ENCODE data around the gene EWSR1.

DNA sequence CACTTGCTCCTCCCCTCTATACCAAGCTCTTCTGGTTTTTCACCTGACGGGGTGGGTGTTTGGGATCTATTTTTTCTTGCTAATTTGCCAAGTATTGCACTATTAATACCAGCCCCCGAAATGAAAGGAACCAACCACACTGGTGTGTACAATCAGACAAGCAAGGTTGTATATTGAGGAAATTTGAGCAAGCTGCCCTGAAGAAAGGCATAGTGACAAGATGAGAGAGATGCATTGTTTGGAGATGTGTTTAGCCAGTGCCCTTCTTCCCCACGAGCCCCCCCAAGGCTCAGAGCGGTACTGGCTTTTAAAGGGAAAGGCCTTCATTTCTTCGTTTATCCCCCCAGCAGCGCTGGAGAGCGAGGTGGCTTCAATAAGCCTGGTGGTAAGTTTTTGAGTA, 23.1 kb downstream of the EWSR1 start:
- TF ChIP-seq MZF1 (tag by site-specific recombination; IDR thresholded peaks at IDR 0.05; ENCODE audit: borderline replicate concordance) (no peak), ZNF792 (tag by site-specific recombination; IDR thresholded peaks at IDR 0.05) (no peak), PATZ1 (tag by site-specific recombination; IDR thresholded peaks at IDR 0.05) (no peak), ZNF501 (tag by site-specific recombination; IDR thresholded peaks at IDR 0.05) (no peak), CTCF (tag by site-specific recombination; IDR thresholded peaks at IDR 0.05) (no peak), PRDM4 (tag by site-specific recombination; IDR thresholded peaks at IDR 0.05) (no peak)

Data from HEK293 (cell line).